ENCODE data around the gene PDLIM7.

PDLIM7 gene

DNA sequence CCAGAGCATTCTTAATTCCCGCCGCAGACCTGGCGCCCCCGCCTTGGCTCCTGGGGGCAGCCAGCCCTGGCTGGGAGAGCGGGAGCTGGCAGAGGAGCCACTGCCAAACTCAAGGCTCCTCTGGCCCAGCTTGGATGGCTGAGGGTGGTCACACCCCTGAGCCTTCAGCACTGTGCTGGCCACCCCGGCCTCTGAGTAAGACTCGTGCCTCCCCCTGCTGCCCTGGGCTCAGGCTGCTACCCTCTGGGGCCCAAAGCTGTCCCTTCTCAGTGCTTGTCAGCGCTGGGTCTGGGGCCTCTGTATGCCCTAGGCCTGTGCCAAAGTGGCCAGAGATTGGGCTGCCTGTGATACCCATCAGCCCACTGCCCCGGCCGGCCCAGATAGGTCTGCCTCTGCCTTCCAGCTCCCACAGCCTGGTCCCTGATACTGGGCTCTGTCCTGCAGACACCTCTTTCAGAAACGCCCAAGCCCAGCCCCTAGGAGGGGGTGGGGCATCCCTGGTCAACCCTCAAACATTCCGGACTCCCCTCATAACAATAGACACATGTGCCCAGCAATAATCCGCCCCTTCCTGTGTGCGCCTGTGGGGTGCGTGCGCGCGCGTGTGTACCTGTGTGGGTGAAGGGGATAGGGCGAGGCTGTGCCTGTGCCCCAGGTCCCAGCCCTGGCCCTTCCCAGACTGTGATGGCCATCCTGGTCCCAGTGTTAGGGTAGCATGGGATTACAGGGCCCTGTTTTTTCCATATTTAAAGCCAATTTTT is 55.2 kb downstream of the PDLIM7 start:
- DNase-seq, result no peak

DNA sequence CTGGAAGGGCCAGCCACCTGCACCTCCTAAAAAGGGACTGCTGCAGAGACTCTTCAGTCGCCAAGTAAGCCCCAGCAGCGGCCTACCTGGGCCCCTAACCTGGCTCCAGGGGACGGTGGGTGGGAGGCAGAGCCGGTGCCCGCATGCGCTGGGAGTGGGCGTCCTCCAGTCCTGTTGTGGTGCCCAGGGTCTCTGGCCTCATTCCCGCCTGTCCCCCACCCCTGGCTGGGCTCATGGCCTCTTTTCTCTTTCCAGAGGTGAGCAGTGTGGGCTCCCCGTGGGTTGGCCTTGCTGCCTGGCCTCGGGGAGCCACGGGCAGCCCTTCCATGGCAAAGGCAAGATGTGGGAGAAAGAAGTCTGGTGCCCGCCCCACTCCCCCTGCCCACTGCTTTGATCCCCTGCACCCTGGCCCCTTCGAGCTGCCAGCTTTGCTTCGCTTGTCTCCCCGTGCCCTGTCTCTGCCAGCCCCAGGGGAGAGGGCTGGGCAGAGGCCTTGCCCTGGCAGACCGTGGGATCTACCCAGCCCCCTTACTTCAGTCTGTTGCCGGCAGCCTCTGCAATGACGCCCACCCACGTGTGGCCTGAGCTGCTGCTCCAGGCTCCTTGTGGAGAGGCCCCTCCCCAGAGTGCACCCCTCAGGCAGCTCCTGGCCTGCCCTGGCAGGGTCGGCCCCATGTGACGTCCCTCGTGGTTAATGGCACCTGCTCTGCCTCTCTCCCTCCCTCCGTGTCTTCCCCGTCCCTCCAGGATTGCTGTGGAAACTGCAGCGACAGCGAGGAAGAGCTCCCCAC is 56.2 kb downstream of the PDLIM7 start:
- DNase-seq, result no peak

DNA sequence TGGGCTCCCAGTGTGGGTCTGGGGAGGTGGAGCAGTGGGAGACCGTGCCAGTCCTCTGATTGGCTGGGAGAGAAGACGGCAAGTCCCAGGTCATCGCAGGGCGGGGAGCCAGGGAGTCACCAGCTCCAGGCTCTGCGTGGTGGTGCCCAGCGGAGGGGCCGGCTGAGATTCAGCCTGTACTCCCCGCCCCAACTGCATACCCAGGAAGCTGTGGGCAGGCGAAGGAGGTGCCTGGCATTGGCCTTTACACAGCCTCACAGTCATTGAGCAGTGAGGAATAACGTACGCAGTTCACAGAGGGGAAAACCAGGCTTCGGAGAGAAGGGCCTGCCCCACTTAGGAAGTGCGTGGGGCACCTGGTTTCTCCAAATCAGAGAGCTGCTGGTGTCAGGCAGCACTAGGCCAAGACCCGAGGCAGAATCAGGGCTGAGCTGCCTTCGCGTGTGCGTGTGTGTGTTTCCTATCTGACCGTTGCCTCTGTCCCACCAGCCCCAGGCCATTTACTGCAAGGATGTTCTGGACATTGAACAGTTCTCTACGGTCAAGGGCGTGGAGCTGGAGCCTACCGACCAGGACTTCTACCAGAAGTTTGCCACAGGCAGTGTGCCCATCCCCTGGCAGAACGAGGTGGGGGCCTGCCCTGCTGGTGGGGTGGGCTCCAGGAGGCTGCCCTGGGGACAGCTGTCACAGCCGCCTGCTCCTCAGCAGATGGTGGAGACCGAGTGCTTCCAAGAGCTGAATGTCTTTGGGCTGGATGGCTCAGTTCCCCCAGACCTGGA is 57.0 kb downstream of the PDLIM7 start:
- DNase-seq, result no peak

DNA sequence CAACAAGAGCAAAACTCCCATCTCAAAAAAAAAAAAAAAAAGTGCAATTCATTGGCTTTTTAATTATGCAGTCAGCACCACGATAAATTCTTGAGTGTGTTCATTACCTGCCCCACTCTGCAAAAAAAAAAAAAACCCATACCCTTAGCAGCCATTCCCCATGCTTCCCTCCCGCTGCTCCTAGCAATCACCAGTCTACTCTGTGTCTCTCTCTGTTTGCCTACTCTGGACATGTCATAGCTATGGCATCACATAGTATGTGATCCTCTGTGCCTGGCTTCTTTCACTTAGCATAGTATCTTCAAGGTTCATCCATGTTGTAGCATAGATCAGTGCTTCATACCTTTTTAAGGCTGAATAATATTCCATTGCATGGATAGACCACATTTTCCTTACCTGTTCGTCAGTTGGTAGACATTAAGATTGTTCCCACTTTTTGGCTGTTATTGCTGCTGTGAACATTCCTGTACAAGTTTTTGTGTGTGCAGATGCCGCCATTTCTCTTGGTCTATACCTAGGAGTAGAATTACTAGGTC is 57.8 kb downstream of the PDLIM7 start:
- no peak for DNase-seq

DNA sequence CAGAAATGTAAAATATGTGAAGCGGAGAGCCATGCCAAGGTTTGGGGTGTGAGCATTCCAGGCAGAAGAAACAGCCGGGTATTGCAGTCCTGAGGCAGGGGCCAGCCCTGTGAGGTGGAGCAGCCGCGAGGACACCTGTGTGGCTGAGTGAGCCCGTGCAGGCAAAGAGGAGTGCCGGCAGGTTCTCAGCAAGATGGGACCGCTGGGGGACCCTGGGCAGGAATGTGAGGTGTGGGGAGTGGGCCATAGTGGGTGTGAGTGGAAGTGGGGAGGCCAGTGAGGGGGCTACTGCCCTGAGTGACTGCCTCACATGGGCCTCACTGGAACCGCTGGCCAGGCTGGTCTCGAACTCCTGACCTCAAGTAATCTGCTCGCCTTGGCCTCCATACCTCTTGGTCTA is 58.9 kb downstream of the PDLIM7 start:
- DNase-seq, result no peak

DNA sequence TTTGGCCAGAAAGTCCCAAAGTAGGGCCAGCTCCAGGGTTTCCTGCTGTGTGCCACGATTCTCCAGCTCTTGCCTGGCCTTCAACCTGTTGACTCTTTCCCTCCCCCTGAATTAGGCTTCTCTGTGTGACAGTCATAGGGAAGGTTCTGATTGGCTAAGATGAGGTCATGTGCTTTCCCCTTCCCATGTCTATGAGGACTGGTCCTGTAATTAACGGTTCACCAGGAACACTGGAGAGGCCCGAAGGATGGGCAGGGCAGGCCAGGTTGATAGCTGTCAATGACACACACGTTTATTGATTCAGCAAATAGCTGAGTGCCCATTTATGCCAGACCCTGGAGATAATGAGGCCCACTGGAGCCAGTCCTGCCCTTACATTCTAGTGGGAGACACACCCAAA is 59.8 kb downstream of the PDLIM7 start:
- no peak for DNase-seq

DNA sequence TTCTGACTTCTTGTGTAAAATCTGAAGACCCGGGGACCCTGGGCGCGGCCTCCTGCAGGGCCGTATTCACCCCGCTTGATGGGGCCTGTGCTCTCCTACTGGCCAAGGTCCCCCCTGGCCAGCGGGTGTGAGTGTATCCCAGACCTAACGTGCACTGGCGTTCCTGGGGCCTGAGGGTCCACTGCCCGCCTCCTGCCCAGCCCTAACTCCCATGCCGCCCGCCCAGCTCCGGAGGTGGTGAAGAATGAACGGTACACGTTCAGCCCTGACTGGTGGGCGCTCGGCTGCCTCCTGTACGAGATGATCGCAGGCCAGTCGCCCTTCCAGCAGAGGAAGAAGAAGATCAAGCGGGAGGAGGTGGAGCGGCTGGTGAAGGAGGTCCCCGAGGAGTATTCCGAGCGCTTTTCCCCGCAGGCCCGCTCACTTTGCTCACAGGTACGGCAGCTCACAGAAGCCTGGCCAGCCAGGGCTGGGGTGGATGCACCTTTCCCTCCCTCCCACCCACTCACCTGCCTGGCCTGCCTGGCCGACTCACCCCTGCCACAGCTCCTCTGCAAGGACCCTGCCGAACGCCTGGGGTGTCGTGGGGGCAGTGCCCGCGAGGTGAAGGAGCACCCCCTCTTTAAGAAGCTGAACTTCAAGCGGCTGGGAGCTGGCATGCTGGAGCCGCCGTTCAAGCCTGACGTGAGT is 61.4 kb downstream of the PDLIM7 start:
- no peak for DNase-seq

DNA sequence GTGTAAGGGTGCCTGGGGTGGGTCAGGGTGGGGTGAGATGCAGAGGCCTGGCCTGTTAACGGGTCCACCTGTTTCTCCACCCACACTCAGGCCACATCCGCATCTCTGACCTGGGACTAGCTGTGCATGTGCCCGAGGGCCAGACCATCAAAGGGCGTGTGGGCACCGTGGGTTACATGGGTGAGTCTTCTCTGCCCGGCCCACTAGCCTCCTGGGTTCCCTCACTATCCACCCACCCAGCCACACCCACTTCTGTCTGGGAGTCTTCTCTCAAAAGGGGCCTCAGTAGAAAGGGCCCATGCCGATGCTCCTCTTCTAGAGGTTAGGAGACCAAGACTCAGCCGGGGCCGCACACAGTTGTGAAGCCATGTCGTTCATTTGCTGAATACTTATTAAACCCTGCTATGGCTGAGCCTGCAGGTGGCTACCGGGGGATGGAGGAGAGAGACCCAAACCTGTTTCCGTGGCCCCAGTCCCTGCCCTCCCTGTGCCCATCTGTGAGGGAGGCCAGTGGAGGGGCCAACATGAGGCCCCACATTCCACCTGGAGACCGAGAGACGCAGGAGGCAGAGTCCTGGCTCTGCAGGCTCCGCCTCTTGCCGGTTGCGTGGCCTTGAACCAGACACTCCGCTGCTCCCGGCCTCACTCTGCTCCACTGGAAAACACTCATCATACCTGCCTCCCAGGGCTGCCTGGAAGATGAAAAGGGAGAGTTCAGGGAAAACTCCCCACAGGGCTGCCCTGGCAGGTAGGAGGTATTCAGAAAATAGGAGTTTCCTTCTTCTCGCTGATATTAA is 62.3 kb downstream of the PDLIM7 start:
- no peak for DNase-seq

DNA sequence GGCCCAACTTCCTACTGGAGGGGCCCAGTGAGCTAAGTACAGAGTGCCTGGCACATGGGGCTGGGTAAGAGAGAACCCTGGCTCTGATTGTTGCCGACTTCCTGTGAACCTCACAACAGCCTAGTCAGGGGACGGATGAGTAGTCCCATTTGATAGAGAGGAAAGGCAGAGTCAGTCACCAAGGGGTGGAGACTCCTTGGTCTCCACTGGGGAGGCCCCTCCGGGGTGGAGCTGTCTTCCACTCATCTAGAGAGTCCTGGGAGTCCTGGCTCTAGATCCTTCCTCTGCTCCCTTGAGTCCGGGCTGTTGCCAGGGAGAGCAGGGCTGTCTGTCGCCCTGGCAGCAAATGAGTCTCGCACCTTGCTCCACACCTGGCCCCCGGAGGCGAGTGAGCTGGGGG is 63.0 kb downstream of the PDLIM7 start:
- no peak for DNase-seq

DNA sequence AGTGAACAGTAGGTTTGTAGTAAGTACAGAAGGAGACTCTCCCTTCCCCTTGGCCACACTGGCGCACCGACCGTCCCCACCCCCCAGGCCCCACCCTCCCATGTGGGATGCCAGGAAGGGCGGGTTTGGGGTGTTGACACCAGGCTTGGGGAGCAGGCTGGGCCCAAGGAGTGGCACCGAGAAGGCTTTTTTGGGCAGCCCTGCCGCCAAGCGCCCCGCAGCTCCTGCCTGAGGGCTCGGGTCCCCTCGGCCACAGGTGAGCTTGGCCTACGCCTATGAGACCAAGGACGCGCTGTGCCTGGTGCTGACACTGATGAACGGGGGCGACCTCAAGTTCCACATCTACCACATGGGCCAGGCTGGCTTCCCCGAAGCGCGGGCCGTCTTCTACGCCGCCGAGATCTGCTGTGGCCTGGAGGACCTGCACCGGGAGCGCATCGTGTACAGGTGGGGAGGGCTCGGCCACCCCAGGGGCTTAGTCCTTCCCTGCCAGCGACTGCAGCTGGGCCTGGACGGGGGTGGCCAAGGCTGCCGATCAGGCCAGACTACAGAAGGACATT is 63.7 kb downstream of the PDLIM7 start:
- DNase-seq, result no peak

All from NCI-H2081 treated with DMSO at 0.1 percent for 48 hours (cell line).